ENCODE data around the gene SMG6. TPM values are rescaled to one million over a fixed set of nuclear protein-coding genes. Genes with fewer than 3 reads are reported as not detected.

SMG6 gene
- total and polyA plus RNA-seq, 2 donors (not counting 3 experiments of a cell fraction or from before 2014, with no cell fraction given), result 40.1 to 42.2 TPM

DNA sequence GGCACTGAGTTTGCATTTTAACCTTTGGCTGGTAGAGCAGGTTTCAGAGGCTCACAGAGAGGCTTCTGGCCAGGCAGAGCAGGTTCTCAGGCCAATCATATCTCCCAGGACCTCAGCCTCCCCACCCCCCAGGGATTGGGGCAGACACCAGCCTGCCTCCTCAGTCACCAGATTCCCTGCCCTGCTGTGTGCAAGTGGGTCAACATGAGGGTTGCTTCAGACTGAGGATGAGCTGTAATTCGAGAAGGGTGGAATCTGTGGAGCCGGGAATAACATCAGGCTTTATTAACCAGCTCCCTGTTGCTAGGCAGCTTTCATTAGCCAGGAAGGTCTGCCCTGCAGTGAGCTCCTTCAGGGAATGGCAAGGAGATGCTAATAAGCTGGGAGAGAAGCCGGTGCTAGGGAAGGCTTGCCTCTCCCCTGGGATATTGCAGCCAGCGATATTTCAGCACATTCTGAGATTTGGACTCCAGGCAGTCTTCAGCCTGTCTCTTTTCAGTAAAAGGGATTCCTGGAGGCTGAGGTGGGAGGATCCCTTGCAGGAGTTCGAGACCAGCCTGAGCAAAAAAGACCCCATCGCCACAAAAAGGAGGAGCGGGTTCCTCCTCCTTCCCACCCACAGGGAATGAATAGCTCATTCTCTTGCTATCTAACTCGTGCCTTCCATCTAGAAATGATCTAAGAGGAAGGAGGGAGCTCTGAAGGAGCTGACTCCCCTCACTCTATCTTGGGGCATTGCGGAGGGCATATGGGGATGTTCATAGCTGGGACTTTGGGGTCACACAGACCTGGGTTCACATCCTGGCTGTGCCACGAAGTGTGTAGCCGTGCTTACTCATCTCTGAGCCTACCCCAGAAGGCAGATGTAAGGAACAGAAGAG lies 44.5 kb upstream of the SMG6 start:
- Histone ChIP-seq H3K27ac (ENCODE audit: insufficient read depth, low read depth, low read length) (no peak overlapping the region), H3K36me3 (ENCODE audit: control insufficient read depth in 2 of 2, extremely low read depth in 1 of 2, insufficient read depth in 2 of 2, low read length in 2 of 2) (peaks cover 0 to 11% of the 10 kb centered on the region in 2 experiments), H3K4me1 (ENCODE audit: control insufficient read depth, extremely low read depth, insufficient read depth, low read length) (no peaks in the 10 kb centered on the region), H4K20me1 (replicated peaks; ENCODE audit: control insufficient read depth, extremely low read depth, insufficient read depth, low read length) (no peaks in the 10 kb centered on the region), H3K79me2 (ENCODE audit: control insufficient read depth, insufficient read depth, low read length) (no peaks in the 10 kb centered on the region), H2AFZ (ENCODE audit: low read depth, low read length) (no peak overlapping the region), H3K27me3 (ENCODE audit: control insufficient read depth in 2 of 2, insufficient read depth in 2 of 2, low read length in 2 of 2) (no peaks in the 10 kb centered on the region), H3K9me3 (replicated peaks; ENCODE audit: control insufficient read depth, insufficient read depth, low read length) (no peaks in the 10 kb centered on the region), H3K9me1 (replicated peaks; ENCODE audit: control insufficient read depth, extremely low read depth, insufficient read depth, low read length) (no peaks in the 10 kb centered on the region), H3K9ac (replicated peaks; ENCODE audit: extremely low read depth, insufficient read depth, low read length) (no peak overlapping the region), H3K4me2 (ENCODE audit: insufficient read depth, low read length) (no peak overlapping the region), H3K4me3 (replicated peaks in 1 of 3; ENCODE audit: insufficient read depth in 1 of 3, low read depth in 1 of 3, low read length in 3 of 3) (no peak overlapping the region)
- no TSS peak for BruUV-seq (replicated peaks)
- dilution Hi-C loops (cut with MboI; ENCODE audit: extremely low pct_ligation_motif_present, low sequenced_read_pairs), result no loop called here
- FAIRE-seq, result no peak
- no peak for DNase-seq (ENCODE audit: low read depth, low spot score)
- intact Hi-C loops (cut with micrococcal nuclease), result no loop called here
- ChIA-PET POLR2A (no interaction called here), CTCF (interaction anchor here (0.9 to 1.5 kb wide), 4 partner anchors 10 to 68 kb away, joined by 3 to 4 read pairs (median 4); no protein-coding TSS in a partner anchor)
- TF ChIP-seq GATA2 (IDR thresholded peaks at IDR 0.05; ENCODE audit: insufficient read depth, insufficient read length, low read depth, low read length) (no peak), FOS (IDR thresholded peaks at IDR 0.05; ENCODE audit: borderline replicate concordance, insufficient read depth, low read length) (no peak), EZH2 (IDR thresholded peaks at IDR 0.05; ENCODE audit: borderline replicate concordance, low read depth, low read length, severe bottlenecking) (no peak), MYC (IDR thresholded peaks at IDR 0.05; ENCODE audit: low read depth, low read length) (no peak), POLR2AphosphoS5 (IDR thresholded peaks at IDR 0.05; ENCODE audit: insufficient read depth, low read depth, low read length) (no peak), JUN (IDR thresholded peaks at IDR 0.05; ENCODE audit: borderline replicate concordance, insufficient read depth, insufficient read length, low read depth) (no peak), POLR2A (IDR thresholded peaks at IDR 0.05; ENCODE audit: low read depth, low read length) (no peak)
- TF ChIP-seq, protein P1, sequence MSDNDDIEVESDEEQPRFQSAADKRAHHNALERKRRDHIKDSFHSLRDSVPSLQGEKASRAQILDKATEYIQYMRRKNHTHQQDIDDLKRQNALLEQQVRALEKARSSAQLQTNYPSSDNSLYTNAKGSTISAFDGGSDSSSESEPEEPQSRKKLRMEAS (IDR thresholded peaks at IDR 0.05; ENCODE audit: insufficient read depth, insufficient read length), result no peak
- TF ChIP-seq, protein P2, sequence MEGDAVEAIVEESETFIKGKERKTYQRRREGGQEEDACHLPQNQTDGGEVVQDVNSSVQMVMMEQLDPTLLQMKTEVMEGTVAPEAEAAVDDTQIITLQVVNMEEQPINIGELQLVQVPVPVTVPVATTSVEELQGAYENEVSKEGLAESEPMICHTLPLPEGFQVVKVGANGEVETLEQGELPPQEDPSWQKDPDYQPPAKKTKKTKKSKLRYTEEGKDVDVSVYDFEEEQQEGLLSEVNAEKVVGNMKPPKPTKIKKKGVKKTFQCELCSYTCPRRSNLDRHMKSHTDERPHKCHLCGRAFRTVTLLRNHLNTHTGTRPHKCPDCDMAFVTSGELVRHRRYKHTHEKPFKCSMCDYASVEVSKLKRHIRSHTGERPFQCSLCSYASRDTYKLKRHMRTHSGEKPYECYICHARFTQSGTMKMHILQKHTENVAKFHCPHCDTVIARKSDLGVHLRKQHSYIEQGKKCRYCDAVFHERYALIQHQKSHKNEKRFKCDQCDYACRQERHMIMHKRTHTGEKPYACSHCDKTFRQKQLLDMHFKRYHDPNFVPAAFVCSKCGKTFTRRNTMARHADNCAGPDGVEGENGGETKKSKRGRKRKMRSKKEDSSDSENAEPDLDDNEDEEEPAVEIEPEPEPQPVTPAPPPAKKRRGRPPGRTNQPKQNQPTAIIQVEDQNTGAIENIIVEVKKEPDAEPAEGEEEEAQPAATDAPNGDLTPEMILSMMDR (IDR thresholded peaks at IDR 0.05; ENCODE audit: extremely low read depth in 1 of 2, insufficient read depth in 1 of 2, low read depth in 1 of 2, low read length in 2 of 2), result no peak
